ENCODE data around the gene ARID1A.

GRCh38 chr1:26789931-26790330 is 94.1 kb downstream of the ARID1A start:
- TF ChIP-seq POLR2A (IDR thresholded peaks at IDR 0.05; ENCODE audit: low read depth), result no peak
- no peak for TF ChIP-seq POLR2AphosphoS5 (IDR thresholded peaks at IDR 0.05)
- TF ChIP-seq CTCF (IDR thresholded peaks at IDR 0.05), result no peak
- no peak for TF ChIP-seq EP300 (IDR thresholded peaks at IDR 0.05)

All from esophagus muscularis mucosa (tissue), 4 donors.